Measurements from ENCODE around the gene NXF3. TPM values are rescaled to one million over a fixed set of nuclear protein-coding genes. Genes with fewer than 3 reads are reported as not detected.

Gene NXF3
- total RNA-seq, 2 experiments from 2014 or later: not detected

Other genes with a start within 250 kb of the NXF3 start
- under 1 TPM in 1 of 2 experiments, not detected in 1; 0.21 TPM for gene RAB40AL, start 155.9 kb downstream of the NXF3 start, total RNA-seq
- gene BEX1, start 29.0 kb downstream of the NXF3 start, total RNA-seq: under 1 TPM; 0.30 to 0.81 TPM
- 1 to 10 TPM; 8.8 to 9.8 TPM for gene BEX4, start 122.0 kb upstream of the NXF3 start, total RNA-seq
- 10 to 100 TPM; 24.5 to 27.7 TPM for gene TCEAL8, start 162.0 kb upstream of the NXF3 start, total RNA-seq
- gene TCEAL5, start 183.6 kb upstream of the NXF3 start, total RNA-seq: under 1 TPM in 1 of 2 experiments, not detected in 1; 0.32 TPM
- gene BEX2, start 217.8 kb upstream of the NXF3 start, total RNA-seq: 10 to 100 TPM; 16.0 to 18.9 TPM
- not detected for gene TCEAL7, start 237.1 kb upstream of the NXF3 start, total RNA-seq